SK-N-SH (cell line): ENCODE results near the gene FBF1. TPM values are rescaled to one million over a fixed set of nuclear protein-coding genes. Genes with fewer than 3 reads are reported as not detected.

Experiments
- CTCF ChIA-PET: fragments of 300-600, 350-600 bp; formaldehyde crosslinking; extraction: SDS; loops from one replicate; lab custom pipeline; 2021; lab: Yijun Ruan, JAX
- POLR2A ChIA-PET: fragments of 350-600 bp; sonication (Branson Sonifier 250); formaldehyde crosslinking; extraction: SDS; loops from one replicate; lab custom pipeline; 2020; ENCODE audit warnings: antibody characterized with exemption, inconsistent platforms; lab: Yijun Ruan, JAX
- DNase-seq: peaks from one replicate; pipeline ENCODE4 v3.0.0; 2012
- H2AFZ ChIP-seq: fragments of 200-600 bp; sonication (generic); 2 replicates; pipeline ENCODE4 v1.8.1; 2016; ENCODE audit warnings: antibody characterized with exemption, mild to moderate bottlenecking, low read depth
- H3F3A ChIP-seq: fragments of 200-600 bp; sonication (generic); replicated peaks from 2 replicates; pipeline ENCODE3; 2016; ENCODE audit warnings: antibody characterized with exemption, mild to moderate bottlenecking; ENCODE audit not compliant: insufficient read depth
- H3K27ac ChIP-seq, 2 experiments: fragments of 200-500 bp in 1 of 2; fragments of 200-600 bp in 1 of 2; sonication (Bioruptor generic) in 1 of 2; sonication (generic), shearing (Covaris generic) in 1 of 2; 2 replicates each; pipeline versions ENCODE4 v1.5.1 to v1.6.1; 2014 to 2016; ENCODE audit warnings: low read depth in 2 of 2, inconsistent platforms in 1 of 2, low read length in 1 of 2, mild to moderate bottlenecking in 1 of 2, mixed read lengths in 1 of 2
- H3K27me3 ChIP-seq: fragments of 200-600 bp; sonication (generic), shearing (Covaris generic); 2 replicates; pipeline ENCODE4 v1.6.1; 2016; ENCODE audit warnings: mixed run types; ENCODE audit not compliant: insufficient read depth
- H3K36me3 ChIP-seq, 2 experiments: fragments of 200-500 bp in 1 of 2; fragments of 200-600 bp in 1 of 2; sonication (Bioruptor generic) in 1 of 2; sonication (generic) in 1 of 2; replicated peaks in 1 of 2; 2 replicates each; pipeline versions ENCODE3 to v1.5.1; 2014 to 2016; ENCODE audit warnings: low read length in 1 of 2, mild to moderate bottlenecking in 1 of 2; ENCODE audit not compliant: insufficient read depth in 2 of 2, control insufficient read depth in 1 of 2
- H3K4me1 ChIP-seq, 2 experiments: fragments of 200-500 bp in 1 of 2; fragments of 200-600 bp in 1 of 2; sonication (Bioruptor generic) in 1 of 2; sonication (generic), shearing (Covaris generic) in 1 of 2; 2 replicates each; pipeline versions ENCODE4 v1.5.1 to v1.6.1; 2014 to 2016; ENCODE audit warnings: low read depth in 1 of 2, low read length in 1 of 2, mixed run types in 1 of 2; ENCODE audit not compliant: insufficient read depth in 2 of 2, control insufficient read depth in 1 of 2
- H3K4me2 ChIP-seq: fragments of 200-600 bp; sonication (generic), shearing (Covaris generic); 2 replicates; pipeline ENCODE4 v1.6.1; 2017; ENCODE audit warnings: mixed run types
- H3K4me3 ChIP-seq, 2 experiments: fragments of 200-500 bp in 1 of 2; fragments of 200-600 bp in 1 of 2; sonication (Bioruptor generic) in 1 of 2; sonication (generic), shearing (Covaris generic) in 1 of 2; 2 replicates each; pipeline versions ENCODE4 v1.5.1 to v1.8.1; 2014 to 2016; ENCODE audit warnings: low read depth in 2 of 2, inconsistent platforms in 1 of 2, low read length in 1 of 2, mild to moderate bottlenecking in 1 of 2, mixed read lengths in 1 of 2, moderate library complexity in 1 of 2
- H3K79me2 ChIP-seq: fragments of 200-600 bp; sonication (generic); 2 replicates; pipeline ENCODE4 v1.8.1; 2017; ENCODE audit warnings: mild to moderate bottlenecking; ENCODE audit not compliant: insufficient read depth
- H3K9ac ChIP-seq: fragments of 200-600 bp; sonication (generic); 2 replicates; pipeline ENCODE4 v1.6.1; 2017; ENCODE audit warnings: mixed run types
- H3K9me2 ChIP-seq: fragments of 200-600 bp; sonication (generic); 2 replicates; pipeline ENCODE4 v1.6.1; 2017; ENCODE audit warnings: mixed run types
- H3K9me3 ChIP-seq: fragments of 200-600 bp; sonication (generic); 2 replicates; pipeline ENCODE4 v1.6.1; 2017; ENCODE audit warnings: mixed run types, mild to moderate bottlenecking, moderate library complexity
- H4K20me1 ChIP-seq: fragments of 200-600 bp; sonication (generic); 2 replicates; pipeline ENCODE4 v1.6.1; 2017; ENCODE audit warnings: mild to moderate bottlenecking, mixed run types; ENCODE audit not compliant: insufficient read depth
- CHD2 ChIP-seq: fragments of 150-350 bp; IDR thresholded peaks from 2 replicates; pipeline ENCODE4 v1.6.1; 2018; ENCODE audit warnings: low read length; ENCODE audit not compliant: partially characterized antibody
- ELF1 ChIP-seq: IDR thresholded peaks from 2 replicates; pipeline ENCODE4 v1.4.0; 2012
- FOXJ3 ChIP-seq: sonication (generic); formaldehyde crosslinking; IDR thresholded peaks from 2 replicates; pipeline ENCODE4 v1.5.1; 2020; ENCODE audit warnings: mild to moderate bottlenecking, missing genetic modification reagents
- FOXM1 ChIP-seq: IDR thresholded peaks from 2 replicates; pipeline ENCODE4 v1.4.0; 2012; ENCODE audit warnings: low read depth, mild to moderate bottlenecking
- GABPA ChIP-seq: IDR thresholded peaks from 2 replicates; pipeline ENCODE4 v1.4.0; 2012; ENCODE audit warnings: low read depth, mild to moderate bottlenecking
- MEF2A ChIP-seq: IDR thresholded peaks from 2 replicates; pipeline ENCODE4 v1.4.0; 2012; ENCODE audit warnings: low read depth, borderline replicate concordance
- NFIC ChIP-seq: IDR thresholded peaks from 2 replicates; pipeline ENCODE4 v1.4.0; 2012; ENCODE audit warnings: borderline replicate concordance
- RCOR1 ChIP-seq: fragments of 150-350 bp; IDR thresholded peaks from 2 replicates; pipeline ENCODE4 v1.6.1; 2017; ENCODE audit warnings: antibody characterized with exemption, low read length
- SIN3A ChIP-seq: IDR thresholded peaks from 2 replicates; pipeline ENCODE4 v1.6.1; 2012; ENCODE audit warnings: low read depth, mild to moderate bottlenecking, low read length, moderate library complexity, borderline replicate concordance
- SMC3 ChIP-seq: IDR thresholded peaks from 2 replicates; pipeline ENCODE4 v1.6.1; 2012; ENCODE audit warnings: low read depth, low read length, improper control_type of control experiment
- WGBS: methylation state at CpG from one replicate; pipeline ENCODE4 v1.1.6; 2017; ENCODE audit warnings: low lambda C conversion rate; 5-methylcytosine and 5-hydroxymethylcytosine counted together
- polyA plus RNA-seq, 3 experiments: library from polyadenylated mRNA; depleted of rRNA; stranded (reverse); fragments of >200 nt; gene quantifications; 2 replicates each; pipeline ENCODE4 v1.2.3, GENCODE V29; 2012
- TF ChIP-seq, protein P1 (sequence below): IDR thresholded peaks from 2 replicates; pipeline ENCODE4; 2012
- TF ChIP-seq, protein P2 (sequence below): fragments of 150-350 bp; IDR thresholded peaks from 2 replicates; pipeline ENCODE4 v1.6.1; 2016; ENCODE audit warnings: mild to moderate bottlenecking, low read depth, low read length
- TF ChIP-seq, protein P3 (sequence below): IDR thresholded peaks from 2 replicates; pipeline ENCODE4 v1.4.0; 2012; ENCODE audit warnings: low read depth, borderline replicate concordance
- TF ChIP-seq, protein P4 (sequence below): IDR thresholded peaks from 2 replicates; pipeline ENCODE4 v1.4.0; 2012; ENCODE audit warnings: low read depth

FBF1 gene
- polyA plus RNA-seq, 1 of the 3 experiments (the other 2 are of a cell fraction): 19.0 TPM

DNA sequence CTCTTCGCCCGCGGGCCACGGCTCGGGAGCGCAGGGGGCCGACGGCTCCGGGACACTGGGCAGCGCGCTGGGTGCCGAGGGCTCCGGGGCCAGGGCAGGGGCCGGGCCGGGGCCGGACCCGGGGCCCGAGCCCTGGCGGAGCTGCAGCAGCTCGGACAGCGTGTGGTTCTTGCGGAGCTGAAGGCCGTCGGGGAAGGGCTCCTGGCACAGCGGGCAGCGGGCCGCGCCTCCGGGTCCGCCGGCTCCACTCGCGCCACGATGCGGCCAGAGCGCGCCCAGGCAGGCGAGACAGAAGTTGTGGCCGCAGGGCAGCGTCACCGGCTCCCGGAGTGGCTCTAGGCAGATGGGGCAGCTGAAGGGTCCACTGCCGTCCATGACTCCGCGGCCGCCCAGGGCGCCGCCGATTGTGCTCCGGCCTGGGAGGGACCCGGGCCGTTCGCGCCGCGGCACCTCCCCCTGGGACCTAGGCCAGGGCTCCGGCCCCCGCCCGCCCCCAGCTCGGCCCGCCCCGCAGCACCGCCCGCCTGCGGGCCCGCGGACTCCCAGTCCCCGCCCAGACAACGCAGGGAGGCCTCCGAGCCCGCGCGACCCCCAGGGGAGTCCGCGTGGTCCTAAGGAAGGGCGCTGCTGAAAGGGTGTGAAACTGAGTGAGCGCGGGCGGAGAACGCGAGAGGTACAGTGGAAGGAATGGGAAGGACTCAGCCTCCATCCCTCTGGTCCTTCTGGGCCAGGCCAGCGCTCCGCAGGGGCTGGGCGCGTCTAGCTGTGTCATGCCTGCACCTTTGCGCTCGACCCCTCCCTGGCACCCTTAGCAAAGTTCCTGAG, 62.5 kb downstream of the FBF1 start, which contains the start of gene TRIM47:
Gene TRIM47, minus strand, starts transcription at position 408 of the 825 bp plus-strand sequence. Its CDS starts 33 bp downstream, at position 375.
- Histone ChIP-seq H3K36me3 (no peaks in the 10 kb centered on the region), H3K79me2 (no peaks in the 10 kb centered on the region), H2AFZ (peak within 1 kb of the TSS; percentile 74), H3K27me3 (no peaks in the 10 kb centered on the region), H3K9ac (no peak within 1 kb of the TSS; the same call in 1 of the 2 replicates), H3K9me3 (no peaks in the 10 kb centered on the region), H4K20me1 (no peaks in the 10 kb centered on the region; the same call in 1 of the 2 replicates), H3K4me3 (peak within 1 kb of the TSS; percentile 34 to 49), H3K9me2 (no peaks in the 10 kb centered on the region), H3K27ac (peak within 1 kb of the TSS in 1 of 2 experiments; percentile 87; a peak in 1 of 4 replicates), H3K4me1 (peaks cover 22 to 28% of the 10 kb centered on the region in 2 experiments; a peak in 3 of 4 replicates), H3K4me2 (peak within 1 kb of the TSS; percentile 76), H3F3A (peaks cover 33% of the 10 kb centered on the region)
- DNase-seq: peak; percentile 81
- WGBS: 15% methylated on average over 41 of the region's 87 CpGs
- POLR2A ChIA-PET: interaction anchor here (0.6 to 2.2 kb wide), 7 partner anchors 10 to 135 kb away, joined by 3 to 9 read pairs (median 4); partner anchors contain the start of gene WBP2
- no peak for TF ChIP-seq SIN3A
- no peak for TF ChIP-seq MEF2A
- TF ChIP-seq CHD2: no peak
- TF ChIP-seq, protein P1, sequence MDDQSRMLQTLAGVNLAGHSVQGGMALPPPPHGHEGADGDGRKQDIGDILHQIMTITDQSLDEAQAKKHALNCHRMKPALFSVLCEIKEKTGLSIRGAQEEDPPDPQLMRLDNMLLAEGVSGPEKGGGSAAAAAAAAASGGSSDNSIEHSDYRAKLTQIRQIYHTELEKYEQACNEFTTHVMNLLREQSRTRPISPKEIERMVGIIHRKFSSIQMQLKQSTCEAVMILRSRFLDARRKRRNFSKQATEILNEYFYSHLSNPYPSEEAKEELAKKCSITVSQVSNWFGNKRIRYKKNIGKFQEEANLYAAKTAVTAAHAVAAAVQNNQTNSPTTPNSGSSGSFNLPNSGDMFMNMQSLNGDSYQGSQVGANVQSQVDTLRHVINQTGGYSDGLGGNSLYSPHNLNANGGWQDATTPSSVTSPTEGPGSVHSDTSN: no peak
- no peak for TF ChIP-seq GABPA
- TF ChIP-seq, protein P2, sequence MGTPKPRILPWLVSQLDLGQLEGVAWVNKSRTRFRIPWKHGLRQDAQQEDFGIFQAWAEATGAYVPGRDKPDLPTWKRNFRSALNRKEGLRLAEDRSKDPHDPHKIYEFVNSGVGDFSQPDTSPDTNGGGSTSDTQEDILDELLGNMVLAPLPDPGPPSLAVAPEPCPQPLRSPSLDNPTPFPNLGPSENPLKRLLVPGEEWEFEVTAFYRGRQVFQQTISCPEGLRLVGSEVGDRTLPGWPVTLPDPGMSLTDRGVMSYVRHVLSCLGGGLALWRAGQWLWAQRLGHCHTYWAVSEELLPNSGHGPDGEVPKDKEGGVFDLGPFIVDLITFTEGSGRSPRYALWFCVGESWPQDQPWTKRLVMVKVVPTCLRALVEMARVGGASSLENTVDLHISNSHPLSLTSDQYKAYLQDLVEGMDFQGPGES: no peak
- TF ChIP-seq, protein P3, sequence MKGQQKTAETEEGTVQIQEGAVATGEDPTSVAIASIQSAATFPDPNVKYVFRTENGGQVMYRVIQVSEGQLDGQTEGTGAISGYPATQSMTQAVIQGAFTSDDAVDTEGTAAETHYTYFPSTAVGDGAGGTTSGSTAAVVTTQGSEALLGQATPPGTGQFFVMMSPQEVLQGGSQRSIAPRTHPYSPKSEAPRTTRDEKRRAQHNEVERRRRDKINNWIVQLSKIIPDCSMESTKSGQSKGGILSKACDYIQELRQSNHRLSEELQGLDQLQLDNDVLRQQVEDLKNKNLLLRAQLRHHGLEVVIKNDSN: no peak
- TF ChIP-seq, protein P4, sequence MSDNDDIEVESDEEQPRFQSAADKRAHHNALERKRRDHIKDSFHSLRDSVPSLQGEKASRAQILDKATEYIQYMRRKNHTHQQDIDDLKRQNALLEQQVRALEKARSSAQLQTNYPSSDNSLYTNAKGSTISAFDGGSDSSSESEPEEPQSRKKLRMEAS: no peak
- no peak for TF ChIP-seq ELF1
- no peak for TF ChIP-seq RCOR1
- TF ChIP-seq NFIC: no peak
- no peak for TF ChIP-seq SMC3
- TF ChIP-seq FOXM1: no peak
- TF ChIP-seq FOXJ3 (CRISPR knock-in tag): no peak
- CTCF ChIA-PET: interaction anchor here (0.7 to 15.4 kb wide), 18 partner anchors 11 to 130 kb away, joined by 3 to 214 read pairs (median 6); partner anchors contain the start of genes ACOX1, MRPL38, TEN1 and TRIM65
